GM21526 (cell line): Measurements from ENCODE around the gene CALCOCO2.
"Not testable (repeated sequence)": the region's sequence is repeated elsewhere in the genome, so short reads cannot be mapped to it uniquely, and the experiment has no call there.

Source experiments
- ATAC-seq: cut with Tn5 transposase; IDR thresholded peaks from one replicate; pipeline ENCODE4 v1.9.1; 2021; ENCODE audit warnings: moderate library complexity; ENCODE audit not compliant: unreplicated experiment, low FRiP score

Gene CALCOCO2

GRCh38 chr17:48819466-48819865 is 11.4 kb upstream of the CALCOCO2 start:
- no peak for ATAC-seq

GRCh38 chr17:48820936-48821335 is 9.9 kb upstream of the CALCOCO2 start:
- ATAC-seq = not testable (repeated sequence)

- ATAC-seq = no peak
Measured at GRCh38 chr17:48825446-48826381, 5.1 kb upstream of the CALCOCO2 start.

DNA sequence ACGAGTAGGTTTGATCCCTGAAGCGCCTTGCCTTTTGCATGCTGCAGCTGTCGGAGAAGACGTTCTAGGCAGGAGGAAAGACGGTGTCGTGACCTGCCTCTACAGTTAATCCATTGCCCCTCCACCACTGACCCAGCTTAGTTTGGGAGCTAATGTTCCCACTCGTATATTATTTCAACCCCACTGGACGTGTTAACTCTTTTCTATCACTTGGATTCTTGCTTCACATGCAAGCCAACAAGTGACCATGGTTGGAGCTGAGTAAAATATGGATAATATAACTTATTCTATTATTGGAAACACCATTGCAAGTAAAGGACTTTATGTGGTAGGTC is 681 bp downstream of the CALCOCO2 start:
- no peak for ATAC-seq

GRCh38 chr17:48834973-48835372 is 4.1 kb downstream of the CALCOCO2 start:
- ATAC-seq = no peak

- no peak for ATAC-seq
Measured at GRCh38 chr17:48835971-48836370, 5.1 kb downstream of the CALCOCO2 start.

DNA sequence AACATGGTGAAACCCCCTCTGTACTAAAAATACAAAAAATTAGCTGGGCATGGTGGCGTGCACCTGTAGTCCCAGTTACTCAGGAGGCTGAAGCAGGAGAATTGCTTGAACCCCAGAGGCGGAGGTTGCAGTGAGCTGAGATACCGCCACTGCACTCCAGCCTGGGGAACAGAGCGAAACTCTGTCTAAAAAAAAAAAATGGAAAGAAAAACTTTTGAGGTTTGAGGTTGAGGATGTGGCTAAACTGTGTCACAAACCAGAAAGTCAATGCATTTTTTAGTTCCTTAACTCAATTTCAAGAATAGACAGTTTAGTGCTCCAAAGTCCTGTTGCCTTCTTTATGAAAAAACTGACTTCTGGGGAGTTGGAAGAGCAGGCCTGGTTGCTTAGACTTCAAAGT is 6.6 kb downstream of the CALCOCO2 start:
- ATAC-seq = not testable (repeated sequence)

GRCh38 chr17:48840441-48840840 is 9.6 kb downstream of the CALCOCO2 start:
- no peak for ATAC-seq

GRCh38 chr17:48841395-48841831 is 10.6 kb downstream of the CALCOCO2 start:
- ATAC-seq = peak; percentile 79

- ATAC-seq = no peak
Measured at GRCh38 chr17:48842746-48843145, 11.9 kb downstream of the CALCOCO2 start.

DNA sequence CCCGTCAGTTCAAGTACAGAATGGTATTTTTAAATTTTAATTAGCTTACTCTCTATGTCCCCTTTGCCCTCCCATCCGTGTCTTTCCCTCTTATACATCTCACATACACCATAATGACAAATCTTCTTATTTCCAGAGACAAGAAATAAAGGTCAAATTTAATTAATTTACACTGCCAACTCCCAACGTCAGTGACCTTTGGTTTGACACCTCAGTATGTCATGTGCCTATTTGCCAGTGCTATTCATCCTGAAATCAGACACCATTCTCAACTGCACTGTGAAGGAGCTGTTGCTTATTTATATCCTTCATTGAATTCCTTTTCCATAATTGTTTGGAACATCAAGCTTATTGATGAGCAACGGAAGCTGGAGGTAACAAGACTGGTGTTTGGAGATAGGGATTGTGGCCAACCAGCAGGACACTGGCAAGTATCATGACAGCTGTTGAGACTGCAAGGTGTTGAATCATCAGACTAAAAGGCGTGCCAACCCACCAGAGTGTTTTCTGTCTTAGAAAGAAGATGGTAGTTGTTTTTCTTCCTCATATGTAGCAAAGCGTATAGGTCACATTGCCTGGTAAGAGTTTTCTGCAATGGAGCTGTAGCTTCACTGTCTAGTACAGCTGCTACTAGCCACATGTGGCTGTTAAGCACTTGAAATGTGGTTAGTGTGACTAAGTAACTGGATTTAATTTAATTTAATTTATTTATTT is 12.5 kb downstream of the CALCOCO2 start:
- no peak for ATAC-seq

GRCh38 chr17:48850792-48851323 is 20.0 kb downstream of the CALCOCO2 start:
- ATAC-seq = no peak

DNA sequence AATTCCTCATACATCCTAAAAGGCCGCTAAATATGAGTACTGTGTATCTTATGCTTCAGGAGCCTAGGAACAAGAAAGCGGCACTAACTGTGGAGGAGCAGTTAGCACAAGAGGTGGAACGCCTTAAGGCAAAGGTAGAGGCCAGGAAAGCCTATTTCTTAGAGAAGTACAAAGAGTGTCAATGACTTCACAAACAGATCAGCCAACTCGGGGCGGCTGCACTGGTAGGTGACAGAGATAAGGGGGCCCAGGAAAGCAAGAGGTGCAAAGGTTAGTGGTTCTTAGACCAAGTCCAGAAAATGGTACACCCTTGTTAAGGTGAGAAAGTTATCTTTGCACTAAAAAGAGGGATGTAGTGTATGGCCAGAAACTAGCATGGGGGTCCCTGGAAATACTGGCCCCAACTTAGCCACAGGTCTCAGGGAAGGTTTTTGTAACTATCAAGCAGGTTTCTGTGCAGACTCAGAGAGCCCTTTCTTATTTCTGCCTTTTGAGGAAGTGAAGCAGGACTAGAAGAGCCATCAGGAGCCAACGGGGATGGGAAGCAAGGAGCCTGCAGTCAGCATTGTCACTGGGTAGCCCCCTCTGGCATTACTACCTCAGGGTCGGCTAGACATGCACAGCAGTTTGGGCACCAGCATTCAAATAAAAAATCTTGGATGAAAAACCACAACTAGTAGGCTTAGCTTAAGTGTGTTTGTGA is 24.1 kb downstream of the CALCOCO2 start:
- no peak for ATAC-seq

GRCh38 chr17:48856122-48856821 is 25.4 kb downstream of the CALCOCO2 start:
- no peak for ATAC-seq

- ATAC-seq = no peak
Measured at GRCh38 chr17:48860034-48860433, 29.2 kb downstream of the CALCOCO2 start.

- ATAC-seq = no peak
Measured at GRCh38 chr17:48860456-48860855, 29.6 kb downstream of the CALCOCO2 start.

- ATAC-seq = no peak
Measured at GRCh38 chr17:48868916-48869500, 38.2 kb downstream of the CALCOCO2 start.

- no peak for ATAC-seq
Measured at GRCh38 chr17:48869821-48870318, 39.0 kb downstream of the CALCOCO2 start.

- ATAC-seq = no peak
Measured at GRCh38 chr17:48871035-48871550, 40.3 kb downstream of the CALCOCO2 start.
